ENCODE measurements around the gene SORCS2.

SORCS2 gene

GRCh38 chr4:7637971-7638370 lies 445.6 kb downstream of the SORCS2 start:
- no peak for TF ChIP-seq TCF12 (IDR thresholded peaks at IDR 0.05; ENCODE audit: low read depth)
- TF ChIP-seq TEAD4 (IDR thresholded peaks at IDR 0.05): no peak
- no peak for TF ChIP-seq EGR1 (IDR thresholded peaks at IDR 0.05)
- TF ChIP-seq, protein P1, sequence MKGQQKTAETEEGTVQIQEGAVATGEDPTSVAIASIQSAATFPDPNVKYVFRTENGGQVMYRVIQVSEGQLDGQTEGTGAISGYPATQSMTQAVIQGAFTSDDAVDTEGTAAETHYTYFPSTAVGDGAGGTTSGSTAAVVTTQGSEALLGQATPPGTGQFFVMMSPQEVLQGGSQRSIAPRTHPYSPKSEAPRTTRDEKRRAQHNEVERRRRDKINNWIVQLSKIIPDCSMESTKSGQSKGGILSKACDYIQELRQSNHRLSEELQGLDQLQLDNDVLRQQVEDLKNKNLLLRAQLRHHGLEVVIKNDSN (IDR thresholded peaks at IDR 0.05): no peak

DNA sequence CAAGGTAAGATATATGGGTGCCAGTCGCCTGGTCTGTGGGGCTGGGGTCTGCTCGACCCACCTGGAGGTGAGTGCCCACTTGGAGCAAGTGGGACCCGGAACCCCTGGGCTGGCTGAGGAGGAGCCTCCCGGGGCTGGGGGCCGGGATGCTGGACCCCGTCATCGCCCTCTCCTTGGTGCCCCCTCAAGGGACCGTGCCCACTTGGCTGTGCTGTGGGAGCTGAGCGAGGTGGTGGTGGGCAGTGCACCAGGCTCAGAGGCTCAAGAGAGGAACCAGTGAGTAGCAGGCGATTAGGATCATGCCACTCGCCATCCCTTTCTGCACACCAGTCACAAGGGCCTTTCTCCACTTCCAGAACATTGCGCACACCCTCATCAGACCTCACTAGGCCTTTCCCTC lies 446.2 kb downstream of the SORCS2 start:
- TF ChIP-seq TCF12 (IDR thresholded peaks at IDR 0.05; ENCODE audit: low read depth): no peak
- no peak for TF ChIP-seq EP300 (IDR thresholded peaks at IDR 0.05; ENCODE audit: borderline replicate concordance)
- no peak for TF ChIP-seq ZBTB7A (IDR thresholded peaks at IDR 0.05; ENCODE audit: low read depth)
- TF ChIP-seq CEBPB (IDR thresholded peaks at IDR 0.05): no peak
- TF ChIP-seq, protein P1 (IDR thresholded peaks at IDR 0.05): no peak
- no peak for TF ChIP-seq YY1 (IDR thresholded peaks at IDR 0.05; ENCODE audit: low read depth)

DNA sequence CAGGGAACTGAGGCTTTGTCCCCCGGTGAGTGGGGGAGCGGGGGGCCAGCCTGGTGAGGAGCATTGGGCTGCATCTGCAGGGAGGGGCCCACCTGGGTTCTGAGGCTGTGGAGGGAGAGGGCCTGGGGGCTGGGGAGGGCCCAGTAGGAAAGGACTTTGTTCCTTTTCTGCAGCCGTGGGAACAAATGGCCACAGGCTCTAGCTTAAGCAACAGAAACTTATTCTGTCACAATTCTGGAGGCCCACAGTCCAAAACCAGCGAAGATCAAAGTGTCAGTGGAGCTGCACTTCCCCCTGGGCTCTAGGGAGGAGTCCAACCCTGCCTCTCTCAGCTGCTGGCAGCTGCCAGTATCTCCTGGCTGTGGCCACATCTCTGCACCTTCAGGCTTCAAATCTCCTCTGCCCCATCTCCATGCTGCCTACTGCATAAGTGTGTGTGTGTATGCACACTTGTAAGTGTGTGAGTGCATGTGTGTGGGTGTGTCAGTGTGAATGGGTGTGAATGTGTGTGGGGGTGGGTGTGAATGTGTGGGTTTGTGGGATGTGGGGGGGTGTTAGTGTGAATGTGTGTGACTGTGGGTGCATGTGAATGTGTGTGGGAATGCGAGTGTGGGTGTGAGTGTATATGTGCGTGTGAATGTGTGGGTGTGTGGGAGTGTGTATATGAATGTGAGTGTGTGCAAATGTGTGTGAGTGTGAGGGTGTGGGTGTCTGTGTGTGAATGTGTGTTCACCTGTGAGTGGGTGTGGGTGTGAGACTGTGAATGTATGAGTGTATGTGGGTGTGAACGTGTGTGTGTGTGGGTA lies 446.8 kb downstream of the SORCS2 start:
- TF ChIP-seq YY1 (IDR thresholded peaks at IDR 0.05; ENCODE audit: low read depth) (no peak), FOXM1 (IDR thresholded peaks at IDR 0.05; ENCODE audit: borderline replicate concordance, low read depth) (no peak), TAF1 (IDR thresholded peaks at IDR 0.05; ENCODE audit: low read depth) (no peak), ZBTB7A (IDR thresholded peaks at IDR 0.05; ENCODE audit: low read depth) (no peak), EGR1 (IDR thresholded peaks at IDR 0.05) (no peak), EP300 (IDR thresholded peaks at IDR 0.05; ENCODE audit: borderline replicate concordance) (no peak), CREB1 (IDR thresholded peaks at IDR 0.05; ENCODE audit: low read depth) (no peak)
- TF ChIP-seq, protein P1 (IDR thresholded peaks at IDR 0.05): no peak
- TF ChIP-seq, protein P2, sequence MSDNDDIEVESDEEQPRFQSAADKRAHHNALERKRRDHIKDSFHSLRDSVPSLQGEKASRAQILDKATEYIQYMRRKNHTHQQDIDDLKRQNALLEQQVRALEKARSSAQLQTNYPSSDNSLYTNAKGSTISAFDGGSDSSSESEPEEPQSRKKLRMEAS (IDR thresholded peaks at IDR 0.05): no peak

DNA sequence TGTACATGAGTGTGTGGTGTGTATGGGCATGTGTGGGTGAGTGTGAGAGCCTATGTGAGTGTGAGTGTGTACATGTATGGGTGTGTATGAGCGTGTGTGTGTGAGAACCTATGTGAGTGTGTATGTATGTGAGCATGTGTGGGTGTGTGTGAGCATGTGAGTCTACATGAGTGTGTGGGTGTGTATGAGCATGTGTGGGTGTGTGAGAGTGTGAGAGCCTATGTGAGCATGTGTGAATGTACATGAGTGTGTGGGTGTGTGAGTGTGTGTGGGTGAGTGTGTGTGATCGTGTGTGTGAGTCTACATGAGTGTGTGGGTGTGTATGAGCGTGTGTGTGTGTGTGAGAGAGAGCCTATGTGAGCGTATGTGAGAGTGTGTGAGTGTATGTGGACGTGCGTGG lies 447.8 kb downstream of the SORCS2 start:
- TF ChIP-seq TEAD4 (IDR thresholded peaks at IDR 0.05) (no peak), EP300 (IDR thresholded peaks at IDR 0.05; ENCODE audit: borderline replicate concordance) (no peak), YY1 (IDR thresholded peaks at IDR 0.05; ENCODE audit: low read depth) (no peak)
- TF ChIP-seq, protein P2 (IDR thresholded peaks at IDR 0.05): no peak

DNA sequence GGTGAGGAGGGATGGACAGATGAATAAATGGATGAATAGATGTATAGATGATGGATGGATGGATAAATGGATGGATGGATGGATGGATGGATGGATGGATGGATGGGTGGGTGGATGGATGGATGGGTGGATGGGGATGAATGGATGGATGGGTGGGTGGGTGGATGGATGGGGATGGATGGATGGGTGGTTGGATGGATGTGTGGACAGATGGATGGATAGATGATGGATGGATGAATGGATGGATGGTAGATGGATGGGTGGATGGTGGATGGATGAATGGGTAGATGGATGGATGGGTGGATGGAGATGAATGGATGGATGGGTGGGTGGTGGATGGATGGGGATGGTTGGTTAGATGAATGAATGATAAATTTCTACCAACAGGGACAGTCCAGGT lies 449.4 kb downstream of the SORCS2 start:
- TF ChIP-seq TAF1 (IDR thresholded peaks at IDR 0.05; ENCODE audit: low read depth): no peak
- TF ChIP-seq CEBPB (IDR thresholded peaks at IDR 0.05): no peak
- no peak for TF ChIP-seq TCF12 (IDR thresholded peaks at IDR 0.05; ENCODE audit: low read depth)

GRCh38 chr4:7642741-7643458 lies 450.6 kb downstream of the SORCS2 start:
- TF ChIP-seq REST (IDR thresholded peaks at IDR 0.05; ENCODE audit: low read depth): no peak
- no peak for TF ChIP-seq EP300 (IDR thresholded peaks at IDR 0.05; ENCODE audit: borderline replicate concordance)
- no peak for TF ChIP-seq NFIC (IDR thresholded peaks at IDR 0.05)
- TF ChIP-seq CREB1 (IDR thresholded peaks at IDR 0.05; ENCODE audit: low read depth): no peak
- no peak for TF ChIP-seq TAF1 (IDR thresholded peaks at IDR 0.05; ENCODE audit: low read depth)

- TF ChIP-seq YY1 (IDR thresholded peaks at IDR 0.05; ENCODE audit: low read depth) (no peak), NFIC (IDR thresholded peaks at IDR 0.05) (no peak), TAF1 (IDR thresholded peaks at IDR 0.05; ENCODE audit: low read depth) (no peak), REST (IDR thresholded peaks at IDR 0.05; ENCODE audit: low read depth) (no peak), ZBTB7A (IDR thresholded peaks at IDR 0.05; ENCODE audit: low read depth) (no peak), EP300 (IDR thresholded peaks at IDR 0.05; ENCODE audit: borderline replicate concordance) (no peak), CEBPB (IDR thresholded peaks at IDR 0.05) (no peak), TEAD4 (IDR thresholded peaks at IDR 0.05) (no peak)
- TF ChIP-seq, protein P2 (IDR thresholded peaks at IDR 0.05): no peak
These were observed 452.8 kb downstream of the SORCS2 start for GRCh38 chr4:7645158-7645557.

Data from Ishikawa (cell line).